HCEC 1CT (cell line): ENCODE measurements around the gene NUDT21.
A peak's percentile ranks its signal among the peaks of the same experiment; 100 is the strongest.
"Not testable (repeated sequence)": the region's sequence is repeated elsewhere in the genome, so short reads cannot be mapped to it uniquely, and the experiment has no call there.

Experiments used
- DNase-seq: peaks from one replicate; pipeline ENCODE4 v3.0.0-alpha.2; 2017

NUDT21 gene

GRCh38 chr16:56414366-56414765, 36.8 kb downstream of the NUDT21 start:
- no peak for DNase-seq

- DNase-seq = no peak
These were observed 37.8 kb downstream of the NUDT21 start for GRCh38 chr16:56413381-56413780.

- DNase-seq = no peak
These were observed 39.5 kb downstream of the NUDT21 start for GRCh38 chr16:56411624-56412023.

- DNase-seq = no peak
These were observed 40.0 kb downstream of the NUDT21 start for GRCh38 chr16:56411123-56411522.

- peak; percentile 30 for DNase-seq
These were observed 41.9 kb downstream of the NUDT21 start for GRCh38 chr16:56409195-56409594.

GRCh38 chr16:56408379-56409098, 42.6 kb downstream of the NUDT21 start:
- DNase-seq = no peak

- no peak for DNase-seq
These were observed 45.0 kb downstream of the NUDT21 start for GRCh38 chr16:56405977-56406672.

GRCh38 chr16:56401482-56401881, 49.6 kb downstream of the NUDT21 start:
- peak; percentile 7 for DNase-seq

GRCh38 chr16:56400458-56400857, 50.7 kb downstream of the NUDT21 start:
- DNase-seq = no peak

- no peak for DNase-seq
These were observed 51.6 kb downstream of the NUDT21 start for GRCh38 chr16:56399486-56399885.

- no peak for DNase-seq
These were observed 52.1 kb downstream of the NUDT21 start for GRCh38 chr16:56399047-56399446.

GRCh38 chr16:56396724-56397123, 54.4 kb downstream of the NUDT21 start:
- not testable (repeated sequence) for DNase-seq

- DNase-seq = peak; percentile 98
These were observed 61.6 kb downstream of the NUDT21 start for GRCh38 chr16:56389554-56389953.

GRCh38 chr16:56388209-56388608, 62.9 kb downstream of the NUDT21 start:
- DNase-seq = peak; percentile 57

- no peak for DNase-seq
These were observed 63.7 kb downstream of the NUDT21 start for GRCh38 chr16:56387396-56387795.

- DNase-seq = no peak
These were observed 66.9 kb downstream of the NUDT21 start for GRCh38 chr16:56384074-56384721.

GRCh38 chr16:56382901-56383355, 68.2 kb downstream of the NUDT21 start:
- peak; percentile 14 for DNase-seq

- DNase-seq = no peak
These were observed 68.7 kb downstream of the NUDT21 start for GRCh38 chr16:56382459-56382858.

- not testable (repeated sequence) for DNase-seq
These were observed 70.2 kb downstream of the NUDT21 start for GRCh38 chr16:56380778-56381485.
